ENCODE measurements around the gene SYNPR.

SYNPR gene

GRCh38 chr3:63384382-63384781 lies 106.3 kb downstream of the SYNPR start:
- no peak for DNase-seq (ENCODE audit: low read depth)

- no peak for DNase-seq (ENCODE audit: low read depth)
These were observed 107.5 kb downstream of the SYNPR start for GRCh38 chr3:63385629-63386028.

GRCh38 chr3:63386568-63386967 lies 108.5 kb downstream of the SYNPR start:
- no peak for DNase-seq (ENCODE audit: low read depth)

- DNase-seq (ENCODE audit: low read depth) = peak; percentile 28
These were observed 109.5 kb downstream of the SYNPR start for GRCh38 chr3:63387568-63387967.

- no peak for DNase-seq (ENCODE audit: low read depth)
These were observed 112.7 kb downstream of the SYNPR start for GRCh38 chr3:63390710-63391230.

GRCh38 chr3:63395960-63396359 lies 117.9 kb downstream of the SYNPR start:
- no peak for DNase-seq (ENCODE audit: low read depth)

GRCh38 chr3:63400246-63400860 lies 122.2 kb downstream of the SYNPR start:
- DNase-seq (ENCODE audit: low read depth) = no peak

GRCh38 chr3:63405882-63406281 lies 127.8 kb downstream of the SYNPR start:
- DNase-seq (ENCODE audit: low read depth) = no peak

GRCh38 chr3:63413523-63413922 lies 135.4 kb downstream of the SYNPR start:
- no peak for DNase-seq (ENCODE audit: low read depth)

GRCh38 chr3:63414607-63415006 lies 136.5 kb downstream of the SYNPR start:
- DNase-seq (ENCODE audit: low read depth) = no peak

GRCh38 chr3:63429905-63430304 lies 151.8 kb downstream of the SYNPR start:
- DNase-seq (ENCODE audit: low read depth) = no peak

GRCh38 chr3:63430875-63431274 lies 152.8 kb downstream of the SYNPR start:
- no peak for DNase-seq (ENCODE audit: low read depth)

GRCh38 chr3:63437858-63438257 lies 159.8 kb downstream of the SYNPR start:
- no peak for DNase-seq (ENCODE audit: low read depth)

GRCh38 chr3:63438826-63439371 lies 160.8 kb downstream of the SYNPR start:
- DNase-seq (ENCODE audit: low read depth) = no peak

GRCh38 chr3:63441262-63441661 lies 163.2 kb downstream of the SYNPR start:
- no peak for DNase-seq (ENCODE audit: low read depth)

- DNase-seq (ENCODE audit: low read depth) = no peak
These were observed 164.8 kb downstream of the SYNPR start for GRCh38 chr3:63442918-63443317.

GRCh38 chr3:63450023-63450422 lies 171.9 kb downstream of the SYNPR start:
- DNase-seq (ENCODE audit: low read depth) = peak; percentile 3

- DNase-seq (ENCODE audit: low read depth) = peak; percentile 3
These were observed 172.7 kb downstream of the SYNPR start for GRCh38 chr3:63450634-63451363.

- DNase-seq (ENCODE audit: low read depth) = no peak
These were observed 178.8 kb downstream of the SYNPR start for GRCh38 chr3:63456901-63457300.

GRCh38 chr3:63458405-63458804 lies 180.3 kb downstream of the SYNPR start:
- no peak for DNase-seq (ENCODE audit: low read depth)

- no peak for DNase-seq (ENCODE audit: low read depth)
These were observed 184.6 kb downstream of the SYNPR start for GRCh38 chr3:63462732-63463131.

GRCh38 chr3:63467392-63467791 lies 189.3 kb downstream of the SYNPR start:
- no peak for DNase-seq (ENCODE audit: low read depth)

GRCh38 chr3:63470745-63471144 lies 192.6 kb downstream of the SYNPR start:
- DNase-seq (ENCODE audit: low read depth) = no peak

All from stromal cell of bone marrow (primary cell).